Measurements from ENCODE around the gene AKT3. TPM values are rescaled to one million over a fixed set of nuclear protein-coding genes. Genes with fewer than 3 reads are reported as not detected.

Gene AKT3
- total RNA-seq, 2 experiments from 2014 or later = 80.4 to 88.5 TPM

DNA sequence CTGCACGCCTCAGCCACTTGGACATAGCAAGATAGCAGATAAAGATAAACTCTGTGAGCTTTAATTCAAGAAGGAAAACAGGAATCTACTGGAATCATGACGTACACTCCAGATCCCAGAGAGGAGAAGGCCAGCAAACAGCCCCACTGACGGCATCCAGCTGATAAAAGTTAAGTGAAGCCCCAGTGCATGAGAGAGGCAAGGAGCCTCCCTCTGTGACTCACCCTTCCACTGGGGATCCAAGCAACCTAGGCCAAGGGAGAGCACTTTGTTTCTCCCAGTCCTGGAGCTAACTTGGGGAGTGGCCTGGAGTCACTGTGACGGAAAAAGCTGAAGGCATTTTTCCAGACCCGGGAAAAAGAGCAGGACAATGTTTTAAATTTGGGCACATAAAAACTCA lies 270.0 kb downstream of the AKT3 start:
- H3K36me3 Mint-ChIP-seq (ENCODE audit: low read depth) = peaks cover 89% of the 10 kb centered on the region

GRCh38 chr1:243575070-243575469 lies 275.0 kb downstream of the AKT3 start:
- Histone ChIP-seq H3K4me1 (ENCODE audit: insufficient read depth, low read length) (no peaks in the 10 kb centered on the region), H3K4me3 (ENCODE audit: low read length) (no peak overlapping the region), H3K9me3 (ENCODE audit: control insufficient read depth in 1 of 2, insufficient read depth in 1 of 2, low read length in 2 of 2) (no peaks in the 10 kb centered on the region), H3K27ac (ENCODE audit: low read depth in 1 of 2, low read length in 2 of 2) (no peak overlapping the region), H3K27me3 (ENCODE audit: control insufficient read depth in 1 of 2, insufficient read depth in 2 of 2, low read length in 2 of 2) (no peaks in the 10 kb centered on the region), H3K36me3 (ENCODE audit: insufficient read depth, low read length) (peaks cover 28% of the 10 kb centered on the region)
- POLR2A ChIA-PET = no interaction called here
- Mint-ChIP-seq H3K4me3 (no peak overlapping the region), H3K36me3 (ENCODE audit: low read depth) (peaks cover 87% of the 10 kb centered on the region), H3K27ac (no peak overlapping the region), H3K9me3 (peaks cover 3% of the 10 kb centered on the region), H3K27me3 (no peaks in the 10 kb centered on the region), H3K4me1 (ENCODE audit: low read depth) (no peaks in the 10 kb centered on the region)
- intact Hi-C loops (cut with DNase I, micrococcal nuclease) = no loop called here
- TF ChIP-seq, protein P1, sequence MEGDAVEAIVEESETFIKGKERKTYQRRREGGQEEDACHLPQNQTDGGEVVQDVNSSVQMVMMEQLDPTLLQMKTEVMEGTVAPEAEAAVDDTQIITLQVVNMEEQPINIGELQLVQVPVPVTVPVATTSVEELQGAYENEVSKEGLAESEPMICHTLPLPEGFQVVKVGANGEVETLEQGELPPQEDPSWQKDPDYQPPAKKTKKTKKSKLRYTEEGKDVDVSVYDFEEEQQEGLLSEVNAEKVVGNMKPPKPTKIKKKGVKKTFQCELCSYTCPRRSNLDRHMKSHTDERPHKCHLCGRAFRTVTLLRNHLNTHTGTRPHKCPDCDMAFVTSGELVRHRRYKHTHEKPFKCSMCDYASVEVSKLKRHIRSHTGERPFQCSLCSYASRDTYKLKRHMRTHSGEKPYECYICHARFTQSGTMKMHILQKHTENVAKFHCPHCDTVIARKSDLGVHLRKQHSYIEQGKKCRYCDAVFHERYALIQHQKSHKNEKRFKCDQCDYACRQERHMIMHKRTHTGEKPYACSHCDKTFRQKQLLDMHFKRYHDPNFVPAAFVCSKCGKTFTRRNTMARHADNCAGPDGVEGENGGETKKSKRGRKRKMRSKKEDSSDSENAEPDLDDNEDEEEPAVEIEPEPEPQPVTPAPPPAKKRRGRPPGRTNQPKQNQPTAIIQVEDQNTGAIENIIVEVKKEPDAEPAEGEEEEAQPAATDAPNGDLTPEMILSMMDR (IDR thresholded peaks at IDR 0.05) = no peak
- CTCF ChIA-PET = no interaction called here
- ATAC-seq (ENCODE audit: poor library complexity) (no peak), DNase-seq (no peak)

More for the DNA sequence above, 270.0 kb downstream of the AKT3 start:
- ChIA-PET CTCF (no interaction called here), POLR2A (no interaction called here)
- Mint-ChIP-seq H3K4me1 (ENCODE audit: low read depth) (no peaks in the 10 kb centered on the region), H3K27me3 (no peaks in the 10 kb centered on the region), H3K9me3 (peaks cover 21% of the 10 kb centered on the region), H3K4me3 (no peak overlapping the region), H3K27ac (no peak overlapping the region)
- DNase-seq = no peak
- no peak overlapping the region for H3K27ac ChIP-seq (ENCODE audit: low read depth in 1 of 2, low read length in 2 of 2)
- H3K9me3 ChIP-seq (ENCODE audit: control insufficient read depth in 1 of 2, insufficient read depth in 1 of 2, low read length in 2 of 2) = peaks cover 4 to 20% of the 10 kb centered on the region in 2 experiments
- H3K4me3 ChIP-seq (ENCODE audit: low read length) = no peak overlapping the region
- TF ChIP-seq, protein P1 (IDR thresholded peaks at IDR 0.05) = no peak
- intact Hi-C loops (cut with DNase I, micrococcal nuclease) = no loop called here
- no peak for ATAC-seq (ENCODE audit: poor library complexity)
- H3K27me3 ChIP-seq (ENCODE audit: control insufficient read depth in 1 of 2, insufficient read depth in 2 of 2, low read length in 2 of 2) = no peaks in the 10 kb centered on the region
- no peaks in the 10 kb centered on the region for H3K4me1 ChIP-seq (ENCODE audit: insufficient read depth, low read length)
- peaks cover 13% of the 10 kb centered on the region for H3K36me3 ChIP-seq (ENCODE audit: insufficient read depth, low read length)

GRCh38 chr1:243572940-243573339 lies 277.1 kb downstream of the AKT3 start:
- intact Hi-C loops (cut with DNase I, micrococcal nuclease) = no loop called here
- Histone ChIP-seq H3K9me3 (ENCODE audit: control insufficient read depth in 1 of 2, insufficient read depth in 1 of 2, low read length in 2 of 2) (no peaks in the 10 kb centered on the region), H3K36me3 (ENCODE audit: insufficient read depth, low read length) (peaks cover 33% of the 10 kb centered on the region), H3K4me3 (ENCODE audit: low read length) (no peak overlapping the region), H3K27ac (ENCODE audit: low read depth in 1 of 2, low read length in 2 of 2) (no peak overlapping the region), H3K4me1 (ENCODE audit: insufficient read depth, low read length) (no peaks in the 10 kb centered on the region), H3K27me3 (ENCODE audit: control insufficient read depth in 1 of 2, insufficient read depth in 2 of 2, low read length in 2 of 2) (no peaks in the 10 kb centered on the region)
- POLR2A ChIA-PET = no interaction called here
- CTCF ChIA-PET = no interaction called here
- Mint-ChIP-seq H3K4me1 (ENCODE audit: low read depth) (no peaks in the 10 kb centered on the region), H3K36me3 (ENCODE audit: low read depth) (peaks cover 88% of the 10 kb centered on the region), H3K27ac (no peak overlapping the region), H3K4me3 (no peak overlapping the region), H3K9me3 (peaks cover 3% of the 10 kb centered on the region), H3K27me3 (no peaks in the 10 kb centered on the region)
- no peak for ATAC-seq (ENCODE audit: poor library complexity)
- TF ChIP-seq, protein P1 (IDR thresholded peaks at IDR 0.05) = no peak
- DNase-seq = no peak
